Peyer's patch (tissue), 4 donors: ENCODE results near the gene EIF4E1B.

Experiments used
- POLR2A ChIP-seq, 2 donors: fragments of 450-650 bp; IDR thresholded peaks; one replicate each; pipeline ENCODE4 v1.5.1; 2017; ENCODE audit warnings: antibody characterized with exemption in 2 of 2, mild to moderate bottlenecking in 2 of 2, moderate library complexity in 2 of 2
- TF ChIP-seq, protein P1 (sequence below), 6 experiments: fragments of 450-650 bp in 4 of 6; fragments of 200-600 bp in 2 of 6; sonication (generic) in 1 of 6; IDR thresholded peaks; one replicate each; pipeline ENCODE4 v1.5.1; 2017 to 2019; ENCODE audit warnings: antibody characterized with exemption in 6 of 6, mild to moderate bottlenecking in 3 of 6, moderate library complexity in 1 of 6

- TF ChIP-seq, protein P1, sequence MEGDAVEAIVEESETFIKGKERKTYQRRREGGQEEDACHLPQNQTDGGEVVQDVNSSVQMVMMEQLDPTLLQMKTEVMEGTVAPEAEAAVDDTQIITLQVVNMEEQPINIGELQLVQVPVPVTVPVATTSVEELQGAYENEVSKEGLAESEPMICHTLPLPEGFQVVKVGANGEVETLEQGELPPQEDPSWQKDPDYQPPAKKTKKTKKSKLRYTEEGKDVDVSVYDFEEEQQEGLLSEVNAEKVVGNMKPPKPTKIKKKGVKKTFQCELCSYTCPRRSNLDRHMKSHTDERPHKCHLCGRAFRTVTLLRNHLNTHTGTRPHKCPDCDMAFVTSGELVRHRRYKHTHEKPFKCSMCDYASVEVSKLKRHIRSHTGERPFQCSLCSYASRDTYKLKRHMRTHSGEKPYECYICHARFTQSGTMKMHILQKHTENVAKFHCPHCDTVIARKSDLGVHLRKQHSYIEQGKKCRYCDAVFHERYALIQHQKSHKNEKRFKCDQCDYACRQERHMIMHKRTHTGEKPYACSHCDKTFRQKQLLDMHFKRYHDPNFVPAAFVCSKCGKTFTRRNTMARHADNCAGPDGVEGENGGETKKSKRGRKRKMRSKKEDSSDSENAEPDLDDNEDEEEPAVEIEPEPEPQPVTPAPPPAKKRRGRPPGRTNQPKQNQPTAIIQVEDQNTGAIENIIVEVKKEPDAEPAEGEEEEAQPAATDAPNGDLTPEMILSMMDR (IDR thresholded peaks at IDR 0.05), result peak; percentile 36 to 83 (median 74)
- TF ChIP-seq POLR2A (IDR thresholded peaks at IDR 0.05), result no peak
These were observed 27.6 kb downstream of the EIF4E1B start for GRCh38 chr5:176658007-176658599.
